ENCODE measurements around the gene AOX1.
"Not testable (repeated sequence)": the region's sequence is repeated elsewhere in the genome, so short reads cannot be mapped to it uniquely, and the experiment has no call there.

AOX1 gene

DNA sequence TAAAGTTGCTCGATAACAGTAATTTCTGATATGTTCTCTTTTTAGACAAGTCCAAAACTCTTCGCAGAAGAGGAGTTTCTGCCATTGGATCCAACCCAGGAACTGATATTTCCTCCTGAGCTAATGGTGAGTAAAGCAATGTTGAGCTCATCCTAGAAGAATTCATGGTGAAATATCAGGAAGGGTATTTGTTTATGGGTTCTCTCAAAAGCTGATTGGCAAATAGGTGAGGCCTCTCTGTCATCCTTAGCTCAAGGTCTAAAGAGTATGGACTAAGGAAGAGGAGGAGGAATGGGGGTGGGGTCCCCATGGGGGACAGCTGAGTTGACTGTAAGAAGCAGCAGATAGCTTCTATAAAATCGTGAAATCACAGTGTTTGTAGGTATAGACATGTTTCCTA lies 18.2 kb downstream of the AOX1 start:
- no peak for DNase-seq

DNA sequence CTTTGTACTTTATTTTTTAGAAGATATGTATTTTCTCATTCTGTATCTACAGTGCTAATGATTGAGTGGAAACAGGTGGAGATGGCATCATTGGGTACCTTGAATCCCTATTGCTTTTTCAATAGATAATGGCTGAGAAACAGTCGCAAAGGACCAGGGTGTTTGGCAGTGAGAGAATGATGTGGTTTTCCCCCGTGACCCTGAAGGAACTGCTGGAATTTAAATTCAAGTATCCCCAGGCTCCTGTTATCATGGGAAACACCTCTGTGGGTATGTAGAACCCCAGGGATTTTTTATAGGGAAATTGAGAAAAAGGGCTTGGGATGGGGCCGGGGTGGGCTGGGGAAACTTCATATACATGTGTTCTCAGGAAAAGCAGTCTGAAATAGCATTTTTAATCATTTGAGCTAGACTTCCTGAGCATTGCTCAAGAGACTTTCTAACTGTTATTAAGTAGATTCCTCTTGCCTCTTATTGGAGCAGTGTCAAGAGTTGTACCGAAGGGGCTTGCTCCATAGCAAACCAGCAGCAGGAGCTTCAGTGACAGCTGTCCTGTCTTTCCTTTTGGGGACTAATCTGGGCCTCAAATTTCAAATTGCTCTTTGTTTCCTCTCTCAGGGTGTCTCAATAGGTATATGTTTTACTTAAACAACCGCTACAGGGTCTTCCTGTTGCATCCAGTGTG lies 18.9 kb downstream of the AOX1 start:
- no peak for DNase-seq

DNA sequence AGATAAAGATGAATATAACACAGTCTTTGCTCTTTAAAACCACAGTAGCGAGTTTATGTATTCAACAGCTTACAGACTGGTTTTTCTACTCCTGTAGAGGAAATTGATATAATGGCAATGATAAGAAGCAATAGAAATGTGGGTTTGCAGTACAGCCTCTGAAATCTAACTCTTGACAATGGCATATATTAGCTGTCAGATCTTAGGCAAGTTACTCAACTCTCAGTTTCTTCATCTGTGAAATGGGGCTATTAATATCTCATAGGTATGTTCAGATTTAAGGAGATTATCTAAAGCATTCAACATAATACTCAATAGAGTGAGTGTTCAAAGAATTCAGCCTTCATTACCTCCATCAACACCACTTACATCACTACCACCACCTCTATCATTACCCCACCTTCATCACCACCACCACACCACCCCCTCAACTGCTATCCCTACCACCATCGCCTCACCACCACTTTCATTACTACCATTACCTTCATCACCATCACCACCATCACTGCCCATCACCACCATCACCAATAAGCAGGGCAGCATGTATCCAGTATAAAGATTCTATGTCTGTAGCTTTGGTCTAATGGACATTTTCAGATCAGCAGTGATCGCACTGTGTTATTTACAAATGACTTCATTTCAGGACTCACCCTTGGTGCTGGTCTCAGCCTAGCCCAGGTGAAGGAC lies 22.7 kb downstream of the AOX1 start:
- DNase-seq = no peak

DNA sequence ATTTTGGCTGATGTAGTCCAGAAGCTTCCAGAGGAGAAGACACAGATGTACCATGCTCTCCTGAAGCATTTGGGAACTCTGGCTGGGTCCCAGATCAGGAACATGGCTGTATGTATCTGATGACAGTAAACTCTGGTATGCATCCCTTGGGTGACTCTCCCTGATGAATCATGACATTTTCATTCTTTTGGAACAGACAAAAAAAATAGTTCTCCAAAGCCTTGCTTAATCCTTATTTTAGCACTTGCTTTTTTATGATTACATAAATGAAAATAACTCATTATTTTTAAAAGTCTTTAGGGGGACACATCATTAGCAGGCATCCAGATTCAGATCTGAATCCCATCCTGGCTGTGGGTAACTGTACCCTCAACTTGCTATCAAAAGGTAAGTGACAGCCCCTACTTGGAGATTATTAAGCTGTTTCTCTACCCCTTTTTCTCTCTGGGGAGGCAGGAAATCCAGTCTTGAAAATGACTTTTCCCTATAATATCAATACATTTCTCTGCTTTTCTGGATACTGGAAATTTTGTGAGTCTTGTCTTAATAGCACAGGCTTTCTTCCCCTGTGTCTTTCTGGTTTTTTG lies 23.3 kb downstream of the AOX1 start:
- no peak for DNase-seq

DNA sequence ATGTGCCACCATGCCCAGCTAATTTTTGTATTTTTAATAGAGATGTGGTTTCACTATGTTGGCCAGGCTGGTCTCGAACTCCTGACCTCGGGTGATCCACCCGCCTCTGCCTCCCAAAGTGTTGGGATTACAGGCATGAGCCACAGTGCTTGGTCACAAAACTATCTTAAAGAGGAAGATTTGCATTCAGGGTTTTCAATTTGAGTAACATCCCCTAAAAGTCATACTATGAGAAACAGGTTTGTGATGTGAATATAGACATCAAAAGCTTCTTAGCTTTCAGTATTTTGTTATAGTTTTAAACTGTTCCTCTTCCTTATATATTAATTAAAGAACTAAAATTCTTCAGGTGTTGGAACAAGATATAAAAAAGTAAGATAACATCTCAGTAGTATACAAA lies 24.4 kb downstream of the AOX1 start:
- DNase-seq = not testable (repeated sequence)

DNA sequence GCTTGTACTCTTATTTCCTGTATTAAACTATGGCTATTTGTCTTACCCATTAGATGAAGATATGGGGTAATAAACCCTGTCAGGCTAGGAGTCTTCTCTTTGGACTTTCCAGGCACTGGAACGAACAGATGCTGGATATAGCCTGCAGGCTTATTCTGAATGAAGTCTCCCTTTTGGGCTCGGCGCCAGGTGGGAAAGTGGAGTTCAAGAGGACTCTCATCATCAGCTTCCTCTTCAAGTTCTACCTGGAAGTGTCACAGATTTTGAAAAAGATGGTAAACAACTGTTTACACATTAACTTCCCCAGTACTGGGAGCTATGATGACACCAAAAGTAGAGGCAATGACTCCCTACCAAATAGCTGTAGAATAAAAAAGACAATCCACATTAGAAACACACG lies 27.9 kb downstream of the AOX1 start:
- DNase-seq = no peak

DNA sequence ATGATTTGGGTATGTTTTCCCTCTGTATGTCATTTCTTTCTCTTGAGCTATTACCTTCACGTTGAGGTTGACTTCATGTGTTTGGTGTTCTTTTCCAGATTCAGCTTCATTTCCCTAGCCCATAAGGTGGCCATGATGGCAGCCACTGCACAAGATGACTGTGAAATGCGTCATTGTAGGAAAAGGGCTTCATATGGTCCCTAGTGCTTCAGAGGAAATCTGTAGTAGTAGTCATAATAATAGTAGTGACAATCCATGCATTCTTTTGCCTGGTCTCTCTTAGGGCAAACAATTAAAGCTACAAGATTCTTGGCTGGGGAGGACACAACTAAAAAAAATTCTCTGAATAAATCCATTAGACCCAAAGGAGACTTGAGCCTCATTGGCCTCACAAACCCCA lies 28.4 kb downstream of the AOX1 start:
- DNase-seq = no peak

DNA sequence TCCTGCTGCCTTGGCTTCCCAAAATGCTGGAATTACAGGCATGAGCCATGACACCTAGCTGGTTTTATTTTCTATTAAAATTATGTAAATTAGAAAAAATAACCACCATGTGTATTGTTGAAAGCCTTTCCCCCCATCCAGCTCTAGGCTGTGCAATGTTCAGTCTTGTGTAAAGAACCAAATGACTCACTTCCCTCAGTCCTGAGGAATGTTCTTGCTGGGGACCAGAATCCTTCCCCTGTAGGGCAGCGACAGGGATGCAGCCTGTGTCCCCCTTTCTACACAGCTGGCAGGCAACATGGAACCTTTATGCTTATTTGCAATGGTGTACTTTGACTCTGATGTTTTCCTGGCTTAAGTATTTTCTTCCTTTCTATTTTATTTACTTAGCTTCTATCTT lies 29.4 kb downstream of the AOX1 start:
- no peak for DNase-seq

DNA sequence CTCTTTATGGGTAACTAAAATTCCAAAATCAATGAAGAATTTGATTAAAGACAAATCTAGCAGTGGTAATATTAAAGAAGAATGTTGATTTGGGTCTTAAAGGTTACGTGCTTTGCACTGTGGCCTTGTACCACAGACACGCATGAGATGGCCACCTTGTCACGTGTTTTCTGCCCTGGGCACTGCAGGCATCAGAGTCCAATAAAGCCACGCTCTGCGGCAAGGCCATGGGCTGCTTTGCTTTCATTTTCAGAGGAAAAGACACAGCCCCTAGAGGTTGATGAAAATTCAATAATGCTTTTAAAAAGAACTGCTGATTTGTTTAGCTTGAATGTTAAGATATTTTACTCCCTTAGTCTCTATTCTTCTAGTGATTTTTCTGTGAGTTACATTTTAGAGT lies 30.4 kb downstream of the AOX1 start:
- no peak for DNase-seq

DNA sequence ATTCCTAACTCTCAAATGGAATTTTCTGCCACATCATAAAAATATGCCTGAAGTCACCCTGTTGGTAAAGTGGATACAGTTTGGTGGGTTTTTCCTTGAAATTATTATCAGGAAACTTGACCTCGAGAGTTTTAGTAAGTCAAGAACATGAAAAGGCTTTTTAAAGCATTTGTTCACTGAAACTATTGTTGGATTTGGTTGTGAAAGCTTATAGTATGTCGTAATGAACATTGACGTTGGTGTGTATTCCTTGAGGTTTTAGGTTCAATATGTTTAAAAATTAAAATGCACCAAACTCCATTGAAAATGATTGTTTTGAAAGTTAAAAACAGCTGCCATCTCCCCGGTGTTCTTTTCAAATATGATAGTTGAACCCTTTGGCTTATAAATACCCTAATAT lies 30.8 kb downstream of the AOX1 start:
- DNase-seq = no peak

DNA sequence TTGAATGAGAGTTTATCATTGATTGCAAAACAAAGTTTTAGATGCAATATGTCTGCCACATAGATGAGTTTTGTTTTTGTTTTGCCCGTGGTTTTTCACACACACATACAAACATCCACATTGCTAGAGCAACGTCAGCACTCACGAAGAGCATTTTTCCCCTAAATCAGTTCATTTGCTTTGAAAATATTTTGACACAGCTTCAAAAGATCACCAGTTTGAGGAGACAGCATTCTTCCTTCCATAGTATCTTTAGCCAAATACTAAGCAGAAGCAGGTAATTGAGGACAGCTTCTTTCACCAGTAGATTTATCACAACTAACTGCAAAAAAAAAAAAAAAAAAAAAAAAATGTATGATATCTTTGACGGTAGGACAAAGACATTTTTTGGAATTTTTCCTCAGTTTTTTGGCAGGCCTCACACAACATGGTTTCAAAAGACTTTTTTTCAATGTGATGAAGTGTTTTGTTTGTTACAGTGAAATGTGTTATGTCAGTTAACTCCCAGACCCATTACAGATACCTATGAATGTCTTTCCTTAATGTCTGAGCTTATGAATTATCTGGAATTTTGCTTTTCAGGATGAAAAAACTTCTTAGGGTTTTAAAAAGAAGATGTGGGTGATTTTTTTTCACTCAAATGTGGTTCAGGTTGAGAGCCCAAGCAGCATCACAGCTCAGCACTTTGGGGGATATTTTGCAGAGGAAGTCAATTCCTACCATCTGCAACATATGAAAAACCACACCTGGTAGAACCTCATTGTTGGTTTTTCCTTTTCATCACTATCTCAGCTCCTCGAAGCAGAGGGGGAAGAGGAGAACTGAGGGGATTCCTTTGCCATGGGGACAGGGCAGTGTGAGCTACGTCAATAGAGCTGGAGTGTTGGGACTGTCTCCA lies 31.6 kb downstream of the AOX1 start:
- DNase-seq = no peak

DNA sequence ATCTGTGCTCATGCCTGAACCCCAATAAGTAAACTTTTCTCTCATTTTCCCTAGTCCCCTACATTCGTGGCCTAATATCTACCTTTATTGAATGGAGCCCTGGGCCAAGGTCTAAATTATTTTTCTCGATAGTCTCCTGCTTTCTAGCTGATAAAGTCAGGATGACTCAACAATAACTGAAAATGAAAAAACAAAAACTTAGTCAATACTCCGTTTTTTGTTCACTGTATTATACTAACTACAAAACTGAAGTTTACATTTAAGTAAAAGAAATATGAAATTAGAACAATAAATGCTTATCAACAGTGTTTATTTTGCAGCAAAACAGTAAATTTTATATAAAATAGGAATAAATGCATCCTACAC lies 32.2 kb downstream of the AOX1 start:
- DNase-seq = peak; percentile 43

DNA sequence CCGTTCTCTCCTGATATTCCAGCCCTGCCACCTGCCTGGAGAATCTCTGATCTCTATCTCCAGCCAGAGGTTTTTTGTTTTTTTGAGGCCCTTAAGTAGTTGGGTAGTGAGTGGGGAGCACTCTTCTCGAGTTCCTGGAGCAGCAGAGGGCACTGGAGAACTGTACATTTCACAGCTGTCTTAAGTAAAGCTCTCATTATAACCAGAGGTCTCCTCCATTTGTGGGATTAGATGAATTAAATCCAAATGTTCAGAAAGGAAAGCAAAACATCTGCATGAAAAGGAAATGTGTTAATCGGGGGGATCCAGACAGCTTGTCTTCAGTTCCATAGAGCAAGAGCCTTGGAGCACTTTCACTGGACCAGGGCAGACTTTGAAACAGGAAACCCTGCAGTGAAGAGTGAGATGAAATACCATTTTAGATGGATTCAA lies 32.8 kb downstream of the AOX1 start:
- peak; percentile 61 for DNase-seq

DNA sequence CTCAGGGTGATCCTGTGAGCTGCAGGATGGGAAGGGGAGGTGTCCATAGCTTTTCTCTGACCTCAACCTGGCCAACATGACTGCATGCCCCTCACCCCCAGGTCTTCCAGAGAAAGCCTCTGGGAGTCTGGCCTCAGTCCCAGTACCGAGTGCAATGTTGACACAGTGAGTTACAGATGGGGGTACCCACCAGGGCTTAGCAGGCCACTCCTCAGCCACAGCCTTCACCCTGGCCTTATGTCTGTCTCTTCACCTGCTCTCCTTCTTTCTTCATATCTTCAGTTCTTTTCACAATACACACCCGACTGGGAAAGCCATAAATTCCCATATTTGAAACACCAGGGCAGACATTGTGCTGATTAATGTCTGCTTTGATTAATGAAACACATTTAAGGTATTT lies 33.5 kb downstream of the AOX1 start:
- no peak for DNase-seq

DNA sequence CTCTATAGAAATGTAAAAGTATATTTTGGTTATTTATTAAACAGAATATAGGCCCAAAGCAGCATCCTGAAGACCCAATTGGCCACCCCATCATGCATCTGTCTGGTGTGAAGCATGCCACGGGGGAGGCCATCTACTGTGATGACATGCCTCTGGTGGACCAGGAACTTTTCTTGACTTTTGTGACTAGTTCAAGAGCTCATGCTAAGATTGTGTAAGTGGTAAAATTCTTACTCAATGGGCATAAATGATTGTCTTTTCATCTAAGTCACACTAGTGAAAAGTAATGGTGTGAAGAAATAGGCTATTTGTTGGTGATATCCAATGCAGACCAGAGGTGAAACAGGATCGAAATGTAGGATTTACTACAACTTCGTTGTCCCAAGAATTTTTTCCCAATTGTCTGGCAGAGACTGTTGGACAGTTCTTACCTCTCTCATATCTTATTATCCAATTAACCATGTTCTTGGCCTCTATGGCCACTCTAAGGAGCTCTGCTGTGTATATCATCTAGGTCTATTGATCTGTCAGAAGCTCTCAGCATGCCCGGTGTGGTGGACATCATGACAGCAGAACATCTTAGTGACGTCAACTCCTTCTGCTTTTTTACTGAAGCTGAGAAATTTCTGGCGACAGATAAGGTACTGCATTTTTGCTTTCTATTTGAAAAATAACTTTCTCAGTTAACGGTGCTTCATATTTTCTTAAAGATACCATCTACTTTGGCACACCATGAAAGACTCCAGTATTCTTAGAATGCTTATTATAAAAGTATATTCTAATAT lies 35.0 kb downstream of the AOX1 start:
- DNase-seq = peak; percentile 63

DNA sequence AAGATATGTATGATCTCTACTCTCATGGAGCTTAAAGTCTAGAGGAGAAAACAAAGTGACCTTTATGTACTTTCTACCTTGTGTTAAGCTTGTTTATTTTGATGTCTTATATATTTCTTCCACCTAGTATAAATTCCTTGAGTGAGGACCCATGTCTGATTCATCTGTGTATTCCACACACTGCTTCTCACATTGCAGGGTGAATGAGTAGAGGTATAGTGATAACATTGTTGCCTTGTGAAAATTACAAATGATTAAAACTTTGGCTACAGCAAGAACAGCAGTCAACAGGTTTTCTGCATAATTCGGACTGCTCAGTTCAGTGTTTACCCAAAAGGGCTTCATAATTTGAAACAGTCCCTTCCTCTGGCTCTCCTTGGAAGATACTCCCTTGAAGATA lies 36.3 kb downstream of the AOX1 start:
- DNase-seq = no peak

DNA sequence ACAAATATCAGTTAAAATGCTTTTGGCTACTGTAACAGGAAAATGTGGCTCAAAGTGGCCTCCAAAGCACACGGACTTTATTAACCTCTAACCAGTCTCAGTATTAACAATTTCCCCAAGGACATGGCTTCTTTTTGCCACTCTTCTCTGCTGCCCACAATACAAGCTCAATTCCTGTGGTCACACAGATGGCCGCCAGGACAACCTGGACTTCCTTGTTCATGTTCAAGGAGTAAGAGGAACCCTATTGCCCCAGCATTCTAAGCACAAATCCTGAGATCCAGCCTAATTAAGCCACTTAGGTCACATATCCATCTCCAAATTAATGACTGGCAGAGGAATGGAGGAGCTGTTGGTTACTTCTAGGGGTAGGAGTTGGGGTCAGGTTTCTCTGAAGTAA lies 38.2 kb downstream of the AOX1 start:
- DNase-seq = no peak

DNA sequence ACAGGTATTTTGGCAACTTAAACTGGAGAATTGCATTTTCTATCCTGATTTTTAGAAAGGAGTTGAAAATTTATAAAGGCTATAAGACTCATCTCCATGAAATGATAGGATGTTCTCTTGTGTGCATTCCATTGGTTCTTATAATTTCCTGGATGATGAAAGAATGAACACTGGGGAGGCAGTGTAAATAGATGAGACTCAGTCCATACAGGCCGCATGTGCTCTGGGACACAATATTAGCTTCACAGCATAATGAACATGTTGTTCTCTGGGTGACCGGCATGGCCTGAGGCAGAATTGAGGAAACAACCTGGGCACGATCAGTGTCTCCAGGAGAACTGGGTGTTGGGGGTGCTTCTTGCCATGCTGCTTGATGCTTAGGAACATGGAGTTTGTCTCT lies 38.8 kb downstream of the AOX1 start:
- no peak for DNase-seq

DNA sequence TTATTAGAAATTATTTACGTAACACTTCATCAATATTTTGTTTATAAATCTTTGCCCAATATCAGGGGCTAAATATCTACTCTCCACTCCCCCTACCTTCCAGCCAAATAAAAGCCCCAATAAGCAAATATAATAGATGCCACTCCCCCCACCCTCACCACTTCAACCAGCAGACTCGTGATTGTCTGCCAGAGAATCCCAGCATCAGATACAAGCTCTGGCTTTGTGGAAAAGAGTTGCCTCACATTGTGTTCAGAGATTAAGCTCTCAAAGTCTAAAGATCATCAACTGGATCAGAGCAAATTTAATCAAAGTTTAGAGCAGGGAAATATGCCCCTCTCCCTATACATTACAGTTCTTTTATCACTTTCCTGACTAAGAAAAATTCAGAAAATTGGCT lies 39.5 kb downstream of the AOX1 start:
- DNase-seq = no peak

DNA sequence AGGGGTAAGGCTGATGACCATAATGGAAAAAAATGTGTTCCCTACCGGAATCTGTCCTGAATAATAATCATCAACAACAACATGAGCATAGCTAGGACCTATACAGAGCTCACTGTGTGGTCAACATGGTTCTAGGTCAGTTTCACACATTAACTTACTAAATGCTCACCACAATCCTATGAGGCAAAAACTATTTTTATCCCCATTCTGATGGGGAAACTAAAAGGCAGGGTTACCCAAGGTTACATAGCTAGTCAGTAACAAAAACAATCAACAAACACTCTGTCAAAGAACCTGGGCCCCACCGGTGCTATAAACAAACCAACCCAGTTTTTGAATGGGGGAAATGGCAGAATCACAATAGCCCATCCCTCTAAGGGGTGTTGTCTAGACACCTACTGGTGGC lies 40.1 kb downstream of the AOX1 start:
- DNase-seq = no peak

DNA sequence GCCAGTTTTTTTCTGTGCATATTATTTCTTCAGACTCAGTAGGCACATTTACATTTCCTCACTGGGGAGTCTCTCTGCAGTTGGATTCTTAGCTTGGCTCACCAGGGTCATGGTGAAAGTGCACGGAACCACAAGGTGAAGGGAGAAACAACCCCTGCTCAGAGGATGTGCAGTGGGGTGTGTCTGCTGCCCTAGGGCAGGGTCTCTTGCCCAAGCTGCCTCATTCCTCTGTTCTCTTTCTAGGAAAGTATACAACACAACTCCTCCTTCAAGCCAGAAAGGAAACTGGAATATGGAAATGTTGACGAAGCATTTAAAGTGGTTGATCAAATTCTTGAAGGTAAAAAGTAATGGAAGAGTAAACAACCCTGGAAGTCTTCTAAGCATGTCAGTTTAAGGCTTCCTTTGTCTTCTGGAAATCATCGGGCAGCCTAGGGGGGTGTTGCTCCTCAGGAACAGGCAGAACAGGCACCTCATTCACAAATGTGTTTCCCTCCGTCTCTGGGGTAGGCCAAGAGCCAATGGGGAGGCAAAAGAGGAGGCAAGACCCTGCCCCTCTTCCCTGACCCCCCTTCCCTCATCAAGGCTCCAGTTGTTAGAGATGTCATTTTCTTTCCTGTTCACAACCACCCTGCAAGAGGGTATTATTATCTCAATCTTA lies 41.4 kb downstream of the AOX1 start:
- DNase-seq = no peak

DNA sequence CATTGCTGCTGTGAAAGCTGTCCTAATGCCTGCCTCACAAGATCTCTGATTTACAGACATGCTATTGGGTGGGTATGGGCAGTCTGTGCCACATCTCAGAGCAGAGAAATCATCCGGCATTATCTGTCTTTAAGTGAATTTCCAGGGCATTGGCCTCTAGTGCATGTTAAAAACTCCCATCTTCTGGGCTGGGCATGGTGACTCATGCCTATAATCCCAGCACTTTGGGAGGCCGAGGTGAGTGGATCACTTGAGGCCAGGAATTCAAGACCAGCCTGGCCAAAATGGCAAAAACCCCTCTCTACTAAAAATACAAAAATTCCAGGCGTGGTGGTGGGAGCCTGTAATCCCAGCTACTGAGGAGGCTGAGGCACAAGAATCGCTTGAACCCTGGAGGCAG lies 42.6 kb downstream of the AOX1 start:
- not testable (repeated sequence) for DNase-seq
